Fibroblast of skin of left quadriceps (primary cell): Measurements from ENCODE around the gene MBOAT1.
"Not testable (repeated sequence)": the region's sequence is repeated elsewhere in the genome, so short reads cannot be mapped to it uniquely, and the experiment has no call there.

Experiments used
- DNase-seq, 2 experiments: peaks; one replicate each; pipeline ENCODE4 v3.0.0-alpha.2; 2013; ENCODE audit warnings: low read depth in 2 of 2

The MBOAT1 gene

GRCh38 chr6:20172842-20173456, 39.3 kb downstream of the MBOAT1 start:
- DNase-seq = no peak

DNA sequence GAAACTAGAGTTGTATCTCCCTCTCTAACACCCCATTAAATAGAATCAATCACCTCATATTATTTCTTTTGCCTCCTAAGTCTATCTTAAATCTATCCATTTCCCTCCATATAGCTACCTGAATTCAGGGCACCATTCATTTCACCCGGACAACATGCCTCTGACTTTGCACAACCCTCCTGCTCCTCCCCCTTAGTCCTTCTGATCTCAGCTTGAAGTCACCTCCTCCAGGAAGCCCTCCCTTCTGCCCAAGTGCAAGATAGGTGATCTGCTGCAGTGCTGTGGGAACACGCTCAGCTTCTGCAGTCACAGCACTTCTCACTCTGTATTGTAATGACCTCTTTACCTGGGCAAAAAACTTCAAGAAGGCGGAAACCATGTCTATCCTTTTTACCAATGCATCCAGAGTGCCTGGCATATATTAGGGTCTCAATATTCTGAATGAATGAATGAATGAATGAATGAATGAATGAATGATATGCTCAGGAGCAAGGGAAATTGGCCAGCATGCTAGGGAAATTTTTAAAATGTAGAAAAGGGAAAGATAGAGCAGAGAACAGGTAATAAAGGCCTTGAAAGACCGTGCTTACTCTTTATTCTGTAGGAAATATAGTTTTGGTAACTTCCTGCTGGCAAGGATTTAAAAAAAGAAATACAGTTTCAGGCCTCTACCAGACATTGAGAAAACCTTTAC, 41.7 kb downstream of the MBOAT1 start:
- no peak for DNase-seq

DNA sequence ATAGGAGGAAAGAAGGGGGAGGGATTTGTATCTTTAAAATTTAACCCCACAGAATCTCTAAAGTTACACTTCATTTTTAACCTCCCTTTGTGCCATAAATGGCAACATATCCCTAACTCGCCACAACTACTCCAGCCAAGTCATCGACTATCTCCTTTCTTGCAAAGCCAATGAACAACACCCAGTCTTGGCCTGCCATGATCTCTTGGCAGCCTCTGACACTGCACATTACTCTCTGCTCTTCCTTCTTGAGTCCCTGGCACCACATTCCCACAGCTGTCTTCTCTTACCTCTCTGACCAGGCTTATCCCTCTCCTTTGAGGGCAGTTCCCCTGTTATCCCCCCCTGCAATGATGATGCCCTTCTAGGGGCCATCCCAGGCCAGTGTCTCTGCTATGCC, 42.5 kb downstream of the MBOAT1 start:
- no peak for DNase-seq

DNA sequence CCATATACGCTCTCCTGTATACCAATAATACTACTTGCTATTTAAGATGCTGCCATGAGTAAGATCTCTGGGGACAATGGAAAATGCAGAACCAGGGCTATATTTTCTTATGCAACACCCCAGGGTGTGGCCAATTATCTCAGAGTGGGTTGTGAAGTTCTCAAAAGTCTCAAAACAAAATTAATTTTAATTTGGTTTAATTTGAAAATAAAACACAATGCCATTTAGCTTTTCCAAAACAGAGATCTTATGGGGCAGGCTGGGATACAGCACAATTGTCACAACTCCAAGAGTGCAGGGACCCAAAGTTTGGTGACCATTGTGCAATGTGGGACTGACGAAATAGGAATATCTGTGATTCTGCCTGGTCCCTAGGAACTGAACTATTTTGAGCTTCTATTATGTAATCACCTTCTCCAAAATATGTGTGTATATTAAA, 43.1 kb downstream of the MBOAT1 start:
- DNase-seq = no peak

- DNase-seq = no peak
Measured at GRCh38 chr6:20168690-20169089, 43.6 kb downstream of the MBOAT1 start.

DNA sequence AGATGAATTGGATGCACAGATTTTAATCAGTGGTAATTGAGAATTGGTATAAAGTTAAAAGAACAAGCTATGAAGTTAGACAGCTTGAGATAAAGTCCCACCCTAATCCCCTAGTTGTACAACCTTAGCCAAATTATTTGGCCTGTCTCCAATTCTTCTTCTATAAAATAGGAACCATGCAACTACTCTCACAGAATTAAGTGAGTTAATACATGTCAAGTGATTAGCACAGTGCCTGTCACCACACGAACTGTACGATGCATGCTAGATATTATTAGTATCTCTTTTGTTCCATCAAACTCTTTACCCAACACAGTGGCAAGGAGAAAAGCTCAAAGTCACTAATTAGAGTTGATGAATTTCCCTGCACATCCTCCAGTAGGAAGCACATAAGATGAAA, 44.7 kb downstream of the MBOAT1 start:
- DNase-seq = no peak

GRCh38 chr6:20166210-20166609, 46.1 kb downstream of the MBOAT1 start:
- DNase-seq = no peak

DNA sequence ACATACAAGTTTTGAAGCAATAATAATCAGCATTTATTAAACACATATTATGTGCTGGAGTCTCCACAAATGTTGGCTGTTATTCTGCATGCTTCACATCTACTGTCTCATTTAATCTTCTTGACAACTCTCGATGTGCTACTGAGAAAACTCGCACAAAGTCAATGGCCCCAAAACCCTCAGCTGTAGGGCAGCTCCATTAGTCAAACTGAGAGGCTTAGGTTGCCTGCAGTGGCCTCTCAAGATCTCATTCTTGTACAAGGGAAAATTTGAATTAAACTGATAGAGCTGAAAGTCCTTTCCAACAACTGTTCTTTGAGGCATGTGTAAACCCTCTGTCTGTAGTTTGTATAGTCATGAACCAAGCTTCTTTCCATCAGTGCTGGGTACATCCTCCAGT, 49.8 kb downstream of the MBOAT1 start:
- no peak for DNase-seq

- DNase-seq = no peak
Measured at GRCh38 chr6:20160541-20161283, 51.6 kb downstream of the MBOAT1 start.

DNA sequence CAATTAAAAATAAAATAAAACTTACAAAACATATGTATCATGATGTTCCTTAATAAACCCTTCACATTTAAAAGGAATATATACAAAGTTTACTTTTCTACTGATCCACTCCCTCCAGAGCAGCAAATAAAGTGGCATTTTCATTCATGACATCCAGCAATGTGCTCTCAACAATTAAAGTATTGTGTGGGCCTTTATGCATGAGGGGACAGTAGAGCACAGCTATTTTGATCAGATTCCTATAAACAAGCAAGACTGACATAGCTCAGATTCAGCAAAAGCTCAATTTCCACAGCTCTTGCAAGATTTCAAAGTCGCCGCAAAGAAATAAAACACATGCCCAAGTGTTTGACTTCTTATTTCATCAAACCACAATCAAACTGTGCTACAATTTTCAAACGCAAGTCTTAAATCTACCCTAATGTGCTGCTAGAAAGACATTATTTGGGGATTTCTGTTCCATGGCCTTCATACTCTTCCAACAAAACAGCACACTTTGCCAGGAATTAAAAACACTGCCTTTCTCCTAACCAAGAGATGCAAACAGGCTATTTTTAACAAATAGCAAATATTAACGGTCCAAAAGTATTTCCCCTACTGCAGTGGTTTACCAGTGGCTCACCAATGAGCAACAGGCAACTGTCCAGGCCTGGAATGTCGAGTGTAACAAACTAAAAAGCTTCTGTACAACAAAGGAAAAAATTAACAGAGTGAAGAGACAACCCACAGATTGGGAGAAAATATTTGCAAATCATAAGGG, 52.3 kb downstream of the MBOAT1 start:
- peak in 1 of 2 experiments; percentile 4 for DNase-seq

- DNase-seq = no peak
Measured at GRCh38 chr6:20159098-20159497, 53.2 kb downstream of the MBOAT1 start.

DNA sequence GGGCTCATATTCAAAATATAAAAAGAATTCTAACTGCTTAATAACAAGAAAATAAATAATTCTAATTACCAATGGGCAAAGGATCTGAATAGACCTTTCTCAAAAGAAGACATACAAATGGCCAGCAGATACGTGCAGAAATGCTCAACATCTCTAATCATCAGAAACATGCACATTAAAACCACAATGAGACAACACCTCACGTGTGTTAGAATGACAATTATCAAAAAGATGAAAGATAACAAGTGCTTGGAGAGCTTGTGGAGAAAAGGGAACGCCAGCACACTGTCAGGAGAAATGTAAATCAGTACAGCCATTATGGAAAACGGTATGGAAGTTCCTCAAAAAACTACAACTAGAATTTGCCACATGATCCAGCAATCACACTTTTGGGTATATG, 53.6 kb downstream of the MBOAT1 start:
- no peak for DNase-seq

DNA sequence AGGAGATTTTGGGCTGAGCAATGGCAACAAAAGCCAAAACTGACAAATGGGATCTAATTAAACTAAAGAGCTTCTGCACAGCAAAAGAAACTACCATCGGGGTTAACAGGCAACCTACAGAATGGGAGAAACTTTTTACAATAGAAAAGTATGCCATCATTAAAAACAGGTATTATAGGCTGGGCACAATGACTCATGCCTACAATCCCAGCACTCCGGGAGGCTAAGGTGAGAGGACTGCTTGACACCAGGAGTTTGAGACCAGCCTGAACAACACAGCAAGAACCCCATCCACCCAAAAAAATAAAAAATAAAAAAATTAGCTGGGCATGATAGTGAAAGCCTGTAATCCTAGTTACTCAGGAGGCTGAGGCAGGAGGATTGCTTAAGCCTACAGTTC, 55.4 kb downstream of the MBOAT1 start:
- DNase-seq = no peak

DNA sequence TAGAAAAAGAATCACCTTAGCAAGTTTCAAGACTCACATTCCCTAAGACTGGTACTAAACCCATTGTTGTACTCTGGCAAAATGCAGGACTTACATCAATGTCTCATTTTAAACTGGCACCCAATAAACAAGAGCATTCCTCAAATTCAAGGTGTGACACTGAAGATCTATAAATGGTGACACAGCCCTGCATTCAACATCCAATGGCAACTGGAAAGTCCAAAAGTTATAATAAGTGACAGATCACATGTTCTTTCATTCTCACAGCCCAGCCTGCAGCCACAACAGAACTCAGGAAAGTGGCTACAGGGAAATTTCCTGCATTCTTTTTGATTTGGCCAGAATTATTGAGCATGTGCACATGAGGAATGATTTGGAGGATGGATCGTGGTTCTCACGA, 57.5 kb downstream of the MBOAT1 start:
- DNase-seq = no peak

GRCh38 chr6:20153194-20153593, 59.1 kb downstream of the MBOAT1 start:
- no peak for DNase-seq

DNA sequence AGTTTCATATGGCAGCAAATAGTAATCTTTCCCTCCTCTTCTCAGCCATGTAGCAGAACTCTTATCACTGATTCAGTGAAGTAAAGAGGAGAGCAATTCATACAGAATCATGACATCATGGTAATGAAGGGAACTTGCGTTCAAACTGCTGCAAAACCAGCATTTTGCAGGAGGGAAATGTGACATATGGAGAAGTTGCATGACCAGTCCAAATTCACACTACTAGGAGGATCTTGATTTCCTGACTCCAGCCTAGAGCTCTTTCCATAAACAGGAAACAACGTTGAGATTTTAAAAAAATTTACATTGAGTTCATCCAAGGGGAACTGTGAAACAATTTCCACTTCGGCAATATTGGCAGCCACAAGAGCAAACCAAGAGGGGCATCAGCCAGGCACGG, 63.8 kb downstream of the MBOAT1 start:
- DNase-seq = no peak

GRCh38 chr6:20147469-20147868, 64.8 kb downstream of the MBOAT1 start:
- no peak for DNase-seq

DNA sequence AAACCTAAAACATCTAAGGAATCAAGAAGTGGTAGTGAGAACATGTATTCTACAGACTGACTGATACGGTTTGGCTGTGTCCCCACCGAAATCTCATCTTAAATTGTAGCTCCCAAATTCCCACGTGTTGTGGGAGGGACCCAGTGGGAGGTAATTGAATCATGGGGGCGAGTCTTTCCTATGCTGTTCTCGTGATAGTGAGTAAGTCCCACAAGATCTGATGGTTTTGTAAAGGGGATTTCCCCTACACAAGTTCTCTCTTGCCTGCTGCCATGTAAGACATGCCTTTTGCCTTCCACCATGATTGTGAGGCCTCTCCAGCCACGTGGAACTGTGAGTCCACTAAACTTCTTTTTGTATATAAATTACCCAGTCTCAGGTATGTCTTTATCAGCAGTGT, 65.4 kb downstream of the MBOAT1 start:
- DNase-seq = not testable (repeated sequence)

DNA sequence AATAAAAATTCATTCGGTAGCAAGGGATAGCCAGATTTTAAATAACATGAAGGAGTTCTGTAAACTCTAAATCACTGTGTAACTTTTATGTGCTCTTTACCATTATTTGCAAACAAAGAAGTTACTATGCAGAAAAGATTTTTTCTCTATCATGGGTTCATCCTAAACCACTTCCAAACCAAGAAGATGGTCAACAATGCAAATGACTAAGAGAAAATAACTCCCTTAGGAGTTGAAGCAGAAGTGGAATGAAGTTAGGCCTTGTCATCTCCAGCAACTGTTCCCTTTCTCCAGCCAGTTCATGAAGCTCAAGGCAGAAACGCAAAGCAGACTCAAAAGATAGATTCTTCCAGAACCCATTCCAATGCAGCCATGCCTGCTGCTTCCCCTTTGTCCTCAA, 66.0 kb downstream of the MBOAT1 start:
- no peak for DNase-seq

- no peak for DNase-seq
Measured at GRCh38 chr6:20142866-20143265, 69.4 kb downstream of the MBOAT1 start.

DNA sequence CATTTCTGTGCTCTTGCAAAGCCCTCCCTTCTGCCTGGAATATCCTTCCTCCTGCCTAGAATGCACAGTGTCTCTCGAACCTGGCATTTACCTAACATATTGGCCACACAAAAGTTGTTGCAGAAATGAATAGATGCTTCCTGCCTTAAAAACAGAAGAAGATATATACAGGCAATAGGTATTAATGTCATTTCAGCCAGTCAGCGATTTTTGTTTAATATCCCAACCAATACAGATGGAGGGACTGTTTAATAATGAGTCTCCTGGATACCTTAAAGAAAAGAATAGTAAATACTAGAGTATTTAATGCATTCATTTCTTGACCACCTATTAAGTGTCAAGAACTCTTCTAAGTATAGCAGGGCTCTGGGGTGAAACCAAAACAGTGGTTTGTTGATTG, 70.3 kb downstream of the MBOAT1 start:
- no peak for DNase-seq
